ENCODE data around the gene MTUS2.
A peak's percentile ranks its signal among the peaks of the same experiment; 100 is the strongest.

The MTUS2 gene

GRCh38 chr13:28820099-28821051 is at the start of gene MTUS2:
TSS of gene MTUS2 (plus strand) at chr13:28820339.
- DNase-seq (ENCODE audit: low spot score in 2 of 2), result peak in 1 of 2 experiments; percentile 14
- H3K9me3 ChIP-seq, result no peaks in the 10 kb centered on the region
- peak within 1 kb of the TSS; percentile 22 for H3K4me3 ChIP-seq
- in situ Hi-C loops (cut with MboI; ENCODE audit: low sequenced_read_pairs), result no loop called here
- H3K4me1 ChIP-seq, result no peaks in the 10 kb centered on the region
- H3K36me3 ChIP-seq (replicated peaks), result no peaks in the 10 kb centered on the region
- peaks cover 23% of the 10 kb centered on the region for H3K27me3 ChIP-seq (ENCODE audit: low read depth)

GRCh38 chr13:28778308-28779215 is 41.6 kb upstream of the MTUS2 start:
- Histone ChIP-seq H3K9me3 (no peaks in the 10 kb centered on the region), H3K27me3 (ENCODE audit: low read depth) (no peaks in the 10 kb centered on the region; the same call in 1 of the 2 replicates), H3K36me3 (replicated peaks) (no peaks in the 10 kb centered on the region), H3K4me3 (no peak overlapping the region), H3K4me1 (no peaks in the 10 kb centered on the region)
- in situ Hi-C loops (cut with MboI; ENCODE audit: low sequenced_read_pairs), result no loop called here
- no peak for DNase-seq (ENCODE audit: low spot score in 2 of 2)

- H3K9me3 ChIP-seq, result no peaks in the 10 kb centered on the region
- peaks cover 27% of the 10 kb centered on the region for H3K27me3 ChIP-seq (ENCODE audit: low read depth)
- no peak overlapping the region for H3K4me3 ChIP-seq
- DNase-seq (ENCODE audit: low spot score in 2 of 2), result no peak
- no peaks in the 10 kb centered on the region for H3K36me3 ChIP-seq (replicated peaks)
- 0 out of 2 replicates have a peak, but pooled peaks cover 3% of the 10 kb centered on the region for H3K4me1 ChIP-seq
- in situ Hi-C loops (cut with MboI; ENCODE audit: low sequenced_read_pairs), result loop anchor here (10.0 kb wide), 2 partner anchors 108 to 468 kb away; no protein-coding TSS in a partner anchor
These were observed 27.1 kb upstream of the MTUS2 start for GRCh38 chr13:28792992-28793391.

- DNase-seq (ENCODE audit: low spot score in 2 of 2), result no peak
- Histone ChIP-seq H3K36me3 (replicated peaks) (no peaks in the 10 kb centered on the region), H3K27me3 (ENCODE audit: low read depth) (peaks cover 20% of the 10 kb centered on the region), H3K9me3 (no peaks in the 10 kb centered on the region), H3K4me3 (no peak overlapping the region), H3K4me1 (0 out of 2 replicates have a peak, but pooled peaks cover 3% of the 10 kb centered on the region)
- in situ Hi-C loops (cut with MboI; ENCODE audit: low sequenced_read_pairs), result loop anchor here (10.0 kb wide), 2 partner anchors 110 to 470 kb away; no protein-coding TSS in a partner anchor
These were observed 25.7 kb upstream of the MTUS2 start for GRCh38 chr13:28794396-28794795.

GRCh38 chr13:28796938-28797257 is 23.2 kb upstream of the MTUS2 start:
- peaks cover 8% of the 10 kb centered on the region; the same call in 1 of the 2 replicates for H3K27me3 ChIP-seq (ENCODE audit: low read depth)
- in situ Hi-C loops (cut with MboI; ENCODE audit: low sequenced_read_pairs), result loop anchor here (10.0 kb wide), 2 partner anchors 112 to 472 kb away; no protein-coding TSS in a partner anchor

GRCh38 chr13:28805193-28805819 is 14.8 kb upstream of the MTUS2 start:
- no peak overlapping the region for H3K4me3 ChIP-seq
- peaks cover 2% of the 10 kb centered on the region; the same call in 1 of the 2 replicates for H3K9me3 ChIP-seq
- H3K27me3 ChIP-seq (ENCODE audit: low read depth), result peaks cover 8% of the 10 kb centered on the region
- no peaks in the 10 kb centered on the region for H3K36me3 ChIP-seq (replicated peaks)
- peak in 1 of 2 experiments; percentile 75 for DNase-seq (ENCODE audit: low spot score in 2 of 2)
- in situ Hi-C loops (cut with MboI; ENCODE audit: low sequenced_read_pairs), result no loop called here
- H3K4me1 ChIP-seq, result no peaks in the 10 kb centered on the region

More at GRCh38 chr13:28796938-28797257, 23.2 kb upstream of the MTUS2 start:
- no peak for DNase-seq (ENCODE audit: low spot score in 2 of 2)
- no peaks in the 10 kb centered on the region for H3K36me3 ChIP-seq (replicated peaks)
- no peaks in the 10 kb centered on the region for H3K9me3 ChIP-seq
- H3K4me3 ChIP-seq, result no peak overlapping the region
- H3K4me1 ChIP-seq, result 0 out of 2 replicates have a peak, but pooled peaks cover 3% of the 10 kb centered on the region

- no peaks in the 10 kb centered on the region for H3K9me3 ChIP-seq
- peaks cover 20% of the 10 kb centered on the region for H3K27me3 ChIP-seq (ENCODE audit: low read depth)
- DNase-seq (ENCODE audit: low spot score in 2 of 2), result no peak
- no peaks in the 10 kb centered on the region for H3K36me3 ChIP-seq (replicated peaks)
- in situ Hi-C loops (cut with MboI; ENCODE audit: low sequenced_read_pairs), result no loop called here
- H3K4me1 ChIP-seq, result no peaks in the 10 kb centered on the region
- no peak overlapping the region for H3K4me3 ChIP-seq
These were observed 2.9 kb upstream of the MTUS2 start for GRCh38 chr13:28817204-28817603.

- no peaks in the 10 kb centered on the region for H3K4me1 ChIP-seq
- peak overlapping the region; percentile 22 for H3K4me3 ChIP-seq
- H3K27me3 ChIP-seq (ENCODE audit: low read depth), result peaks cover 23% of the 10 kb centered on the region
- peak; percentile 5 to 37 for DNase-seq (ENCODE audit: low spot score in 2 of 2)
- H3K9me3 ChIP-seq, result no peaks in the 10 kb centered on the region
- in situ Hi-C loops (cut with MboI; ENCODE audit: low sequenced_read_pairs), result no loop called here
- H3K36me3 ChIP-seq (replicated peaks), result no peaks in the 10 kb centered on the region
These were observed 951 bp upstream of the MTUS2 start for GRCh38 chr13:28819046-28819730.

GRCh38 chr13:28819735-28820098 is 422 bp upstream of the MTUS2 start:
- no peaks in the 10 kb centered on the region for H3K4me1 ChIP-seq
- H3K4me3 ChIP-seq, result peak overlapping the region; percentile 22
- peaks cover 23% of the 10 kb centered on the region for H3K27me3 ChIP-seq (ENCODE audit: low read depth)
- in situ Hi-C loops (cut with MboI; ENCODE audit: low sequenced_read_pairs), result no loop called here
- no peaks in the 10 kb centered on the region for H3K9me3 ChIP-seq
- H3K36me3 ChIP-seq (replicated peaks), result no peaks in the 10 kb centered on the region
- DNase-seq (ENCODE audit: low spot score in 2 of 2), result peak; percentile 38 to 78

- Histone ChIP-seq H3K9me3 (no peaks in the 10 kb centered on the region), H3K4me1 (no peaks in the 10 kb centered on the region), H3K36me3 (replicated peaks) (no peaks in the 10 kb centered on the region), H3K4me3 (no peak overlapping the region), H3K27me3 (ENCODE audit: low read depth) (peaks cover 23% of the 10 kb centered on the region)
- in situ Hi-C loops (cut with MboI; ENCODE audit: low sequenced_read_pairs), result no loop called here
- DNase-seq (ENCODE audit: low spot score in 2 of 2), result no peak
These were observed 2.0 kb downstream of the MTUS2 start for GRCh38 chr13:28822151-28822550.

GRCh38 chr13:28822801-28823200 is 2.7 kb downstream of the MTUS2 start:
- Histone ChIP-seq H3K36me3 (replicated peaks) (no peaks in the 10 kb centered on the region), H3K9me3 (no peaks in the 10 kb centered on the region), H3K27me3 (ENCODE audit: low read depth) (peaks cover 23% of the 10 kb centered on the region), H3K4me1 (no peaks in the 10 kb centered on the region), H3K4me3 (no peak overlapping the region)
- in situ Hi-C loops (cut with MboI; ENCODE audit: low sequenced_read_pairs), result no loop called here
- no peak for DNase-seq (ENCODE audit: low spot score in 2 of 2)

GRCh38 chr13:28825379-28825778 is 5.2 kb downstream of the MTUS2 start:
- H3K27me3 ChIP-seq (ENCODE audit: low read depth), result peaks cover 21% of the 10 kb centered on the region
- no peaks in the 10 kb centered on the region for H3K4me1 ChIP-seq
- H3K36me3 ChIP-seq (replicated peaks), result no peaks in the 10 kb centered on the region
- in situ Hi-C loops (cut with MboI; ENCODE audit: low sequenced_read_pairs), result no loop called here
- H3K4me3 ChIP-seq, result no peak overlapping the region
- no peaks in the 10 kb centered on the region for H3K9me3 ChIP-seq
- no peak for DNase-seq (ENCODE audit: low spot score in 2 of 2)

- Histone ChIP-seq H3K9me3 (no peaks in the 10 kb centered on the region; the same call in 1 of the 2 replicates), H3K4me1 (no peaks in the 10 kb centered on the region), H3K27me3 (ENCODE audit: low read depth) (peaks cover 11% of the 10 kb centered on the region), H3K4me3 (no peak overlapping the region), H3K36me3 (replicated peaks) (no peaks in the 10 kb centered on the region)
- DNase-seq (ENCODE audit: low spot score in 2 of 2), result no peak
- in situ Hi-C loops (cut with MboI; ENCODE audit: low sequenced_read_pairs), result no loop called here
These were observed 6.2 kb downstream of the MTUS2 start for GRCh38 chr13:28826368-28826767.
